B cell (primary cell): Measurements from ENCODE around the gene CLASP1. TPM values are rescaled to one million over a fixed set of nuclear protein-coding genes. Genes with fewer than 3 reads are reported as not detected.

ENCODE experiments used
- ATAC-seq: fragments of 200-7000 bp; cut with Tn5 transposase; one replicate; pipeline ENCODE4 v1.10.0; 2021; ENCODE audit warnings: low read depth, mild to moderate bottlenecking, moderate number of reproducible peaks, moderate library complexity
- CTCF ChIA-PET: fragments of 350-600 bp; sonication (Branson Sonifier 250); formaldehyde crosslinking; loops from one replicate; lab custom pipeline; 2021; ENCODE audit warnings: antibody characterized with exemption, inconsistent platforms; lab: Charles Lee
- POLR2A ChIA-PET: fragments of 350-600 bp; sonication (Branson Sonifier 250); formaldehyde crosslinking; loops from one replicate; lab custom pipeline; 2021; ENCODE audit warnings: antibody characterized with exemption; lab: Charles Lee
- DNase-seq: peaks from one replicate; pipeline ENCODE4 v3.0.0; 2013
- H2AFZ ChIP-seq: 2 replicates; pipeline ENCODE4 v1.6.1; 2012; ENCODE audit warnings: mild to moderate bottlenecking, low read depth, low read length; ENCODE audit not compliant: insufficient read depth, poor library complexity, severe bottlenecking
- H3K27ac ChIP-seq, 2 donors: 1 replicate in 1 of 2; 2 replicates in 1 of 2; pipeline ENCODE4 v1.5.1; 2012 to 2013; ENCODE audit warnings: low read length in 2 of 2, mild to moderate bottlenecking in 2 of 2, moderate library complexity in 1 of 2
- H3K27me3 ChIP-seq, 4 experiments: fragments of 200-600 bp in 1 of 4; sonication (generic) in 1 of 4; replicated peaks in 1 of 4; 1 replicate in 2 of 4; 2 replicates in 2 of 4; pipeline versions ENCODE4 v1.6.1 to v1.7.0; 2013 to 2016; ENCODE audit warnings: low read length in 3 of 4, mild to moderate bottlenecking in 2 of 4, mixed read lengths in 1 of 4, moderate library complexity in 1 of 4; ENCODE audit not compliant: insufficient read depth in 4 of 4, control insufficient read depth in 3 of 4; ENCODE audit errors: control extremely low read depth in 1 of 4
- H3K36me3 ChIP-seq, 2 experiments: replicated peaks in 1 of 2; 1 replicate in 1 of 2; 2 replicates in 1 of 2; pipeline versions ENCODE4 v1.6.1 to v1.7.1; 2013; ENCODE audit warnings: low read length in 1 of 2; ENCODE audit not compliant: insufficient read depth in 2 of 2, control insufficient read depth in 1 of 2; ENCODE audit errors: control extremely low read depth in 1 of 2, extremely low read depth in 1 of 2
- H3K4me1 ChIP-seq, 2 donors: fragments of 200-600 bp in 1 of 2; sonication (generic) in 1 of 2; 1 replicate in 1 of 2; 2 replicates in 1 of 2; pipeline versions ENCODE4 v1.5.1 to v1.6.1; 2013 to 2017; ENCODE audit warnings: low read length in 2 of 2; ENCODE audit not compliant: control insufficient read depth in 2 of 2, insufficient read depth in 2 of 2
- H3K4me2 ChIP-seq: replicated peaks from 2 replicates; pipeline ENCODE3; 2012; ENCODE audit warnings: mild to moderate bottlenecking, low read depth, low read length; ENCODE audit not compliant: poor library complexity, severe bottlenecking
- H3K4me3 ChIP-seq, 5 experiments: fragments of 200-600 bp in 1 of 5; sonication (generic) in 1 of 5; 1 replicate in 3 of 5; 2 replicates in 2 of 5; pipeline versions ENCODE4 v1.5.1 to v1.7.0; 2011 to 2016; ENCODE audit warnings: low read length in 4 of 5, mild to moderate bottlenecking in 4 of 5, low read depth in 2 of 5, control low read depth in 1 of 5, moderate library complexity in 1 of 5; ENCODE audit not compliant: insufficient read depth in 1 of 5; ENCODE audit errors: control extremely low read depth in 1 of 5, extremely low read depth in 1 of 5
- H3K79me2 ChIP-seq: fragments of 200-600 bp; sonication (generic); one replicate; pipeline ENCODE4 v1.6.0; 2016; ENCODE audit warnings: low read length; ENCODE audit not compliant: control insufficient read depth, insufficient read depth
- H3K9ac ChIP-seq: fragments of 200-600 bp; sonication (generic); 2 replicates; pipeline ENCODE4 v1.6.1; 2017; ENCODE audit warnings: mild to moderate bottlenecking, low read length, moderate library complexity
- H3K9me3 ChIP-seq, 3 donors: one replicate each; pipeline versions ENCODE4 v1.6.1 to v1.7.1; 2013; ENCODE audit warnings: low read length in 2 of 3; ENCODE audit not compliant: control insufficient read depth in 2 of 3, insufficient read depth in 1 of 3; ENCODE audit errors: control extremely low read depth in 1 of 3
- H4K20me1 ChIP-seq: 2 replicates; pipeline ENCODE4 v1.6.0; 2012; ENCODE audit warnings: mild to moderate bottlenecking, low read length; ENCODE audit not compliant: insufficient read depth, control insufficient read depth, poor library complexity, severe bottlenecking
- H3K27ac Mint-ChIP-seq: one replicate; pipeline ENCODE4 v1.8.0; 2021; ENCODE audit warnings: mixed read lengths
- H3K27me3 Mint-ChIP-seq: one replicate; pipeline ENCODE4 v1.8.0; 2021; ENCODE audit warnings: mixed read lengths
- H3K4me1 Mint-ChIP-seq: one replicate; pipeline ENCODE4 v1.8.0; 2021; ENCODE audit warnings: mixed read lengths
- H3K4me3 Mint-ChIP-seq: one replicate; pipeline ENCODE4 v1.8.0; 2021; ENCODE audit warnings: mixed read lengths
- H3K9me3 Mint-ChIP-seq: one replicate; pipeline ENCODE4 v1.8.0; 2022; ENCODE audit warnings: mixed read lengths; ENCODE audit not compliant: insufficient read depth
- CTCF ChIP-seq: fragments of 200-600 bp; IDR thresholded peaks from one replicate; pipeline ENCODE4 v1.8.0; 2022; ENCODE audit warnings: antibody characterized with exemption, mild to moderate bottlenecking
- EZH2 ChIP-seq: IDR thresholded peaks from 2 replicates; pipeline ENCODE4 v1.6.1; 2012; ENCODE audit warnings: borderline replicate concordance, low read depth, mild to moderate bottlenecking, moderate library complexity, low read length; ENCODE audit not compliant: insufficient read depth, poor library complexity, severe bottlenecking
- WGBS: methylation state at CpG from one replicate; pipeline ENCODE4 v1.1.5; 2013; ENCODE audit warnings: missing lambda C conversion rate; ENCODE audit not compliant: insufficient coverage; 5-methylcytosine and 5-hydroxymethylcytosine counted together
- intact Hi-C: fragments of 100-400 bp; cut with micrococcal nuclease; formaldehyde crosslinking; loops from one replicate; pipeline ENCODE4 v1.10.0; 2022
- polyA plus RNA-seq: library from polyadenylated mRNA; depleted of rRNA; stranded (reverse); fragments of >200 nt; gene quantifications from 2 replicates; pipeline ENCODE4 v1.2.3, GENCODE V29; 2012
- total RNA-seq, 2 donors: library from RNA; stranded (reverse); fragments of 120-200 nt in 1 of 2; gene quantifications; 1 replicate in 1 of 2; 2 replicates in 1 of 2; pipeline versions ENCODE4 v1.2.3 to v1.2.4, GENCODE V29; 2013 to 2022

The CLASP1 gene
- total and polyA plus RNA-seq, 2 donors (not counting 1 experiment from before 2014, with no cell fraction given), result 8.7 to 88.0 TPM

DNA sequence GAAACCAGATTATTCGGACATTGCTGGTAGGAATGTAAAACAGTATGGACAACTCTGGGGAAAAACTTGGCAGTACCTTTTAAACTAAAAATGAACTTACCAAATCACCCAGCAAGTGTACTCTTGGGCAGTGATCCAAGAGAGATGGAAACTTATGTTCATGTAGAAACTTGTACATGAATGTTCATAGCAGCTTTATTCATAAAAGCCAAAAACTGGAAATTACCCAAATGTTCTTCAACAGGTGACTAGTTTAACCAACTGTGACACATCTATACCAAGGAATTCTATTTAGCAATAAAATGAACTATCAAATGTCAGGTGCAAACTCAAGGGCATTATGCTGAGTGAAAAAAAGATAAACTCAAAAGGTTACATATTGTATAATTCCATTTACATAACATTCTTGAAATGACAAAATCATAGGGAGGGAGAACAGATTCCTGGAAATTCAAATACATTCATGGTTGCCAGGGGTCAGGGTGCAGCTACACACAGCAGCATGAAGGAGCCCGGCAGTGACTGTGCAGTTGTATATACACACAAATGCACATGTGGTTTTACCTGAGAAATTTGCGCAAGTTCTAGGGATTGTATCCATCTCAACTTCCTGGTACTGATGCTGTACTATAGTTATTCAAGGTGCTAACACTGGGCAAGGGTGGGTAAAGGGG lies 122.1 kb downstream of the CLASP1 start:
- CTCF ChIA-PET, result no interaction called here
- Histone ChIP-seq H3K4me2 (no peak overlapping the region), H3K9me3 (no peaks in the 10 kb centered on the region), H3K27me3 (no peaks in the 10 kb centered on the region), H3K36me3 (peaks cover 0 to 31% of the 10 kb centered on the region in 2 experiments), H2AFZ (no peak overlapping the region), H4K20me1 (peaks cover 23% of the 10 kb centered on the region), H3K27ac (no peak overlapping the region), H3K4me3 (no peak overlapping the region), H3K9ac (no peak overlapping the region), H3K4me1 (peaks cover 8 to 13% of the 10 kb centered on the region in 2 donors), H3K79me2 (peaks cover 33% of the 10 kb centered on the region)
- H3K9me3 Mint-ChIP-seq, result no peaks in the 10 kb centered on the region
- H3K4me1 Mint-ChIP-seq, result peaks cover 27% of the 10 kb centered on the region
- no peaks in the 10 kb centered on the region for H3K27me3 Mint-ChIP-seq
- no CpG with 5 or more reads among the region's 3 CpGs for WGBS
- ATAC-seq, result no peak
- no peak overlapping the region for H3K27ac Mint-ChIP-seq
- intact Hi-C loops, result no loop called here
- DNase-seq, result no peak
- TF ChIP-seq EZH2, result no peak
- no peak for TF ChIP-seq CTCF
- POLR2A ChIA-PET, result no interaction called here
- no peak overlapping the region for H3K4me3 Mint-ChIP-seq

DNA sequence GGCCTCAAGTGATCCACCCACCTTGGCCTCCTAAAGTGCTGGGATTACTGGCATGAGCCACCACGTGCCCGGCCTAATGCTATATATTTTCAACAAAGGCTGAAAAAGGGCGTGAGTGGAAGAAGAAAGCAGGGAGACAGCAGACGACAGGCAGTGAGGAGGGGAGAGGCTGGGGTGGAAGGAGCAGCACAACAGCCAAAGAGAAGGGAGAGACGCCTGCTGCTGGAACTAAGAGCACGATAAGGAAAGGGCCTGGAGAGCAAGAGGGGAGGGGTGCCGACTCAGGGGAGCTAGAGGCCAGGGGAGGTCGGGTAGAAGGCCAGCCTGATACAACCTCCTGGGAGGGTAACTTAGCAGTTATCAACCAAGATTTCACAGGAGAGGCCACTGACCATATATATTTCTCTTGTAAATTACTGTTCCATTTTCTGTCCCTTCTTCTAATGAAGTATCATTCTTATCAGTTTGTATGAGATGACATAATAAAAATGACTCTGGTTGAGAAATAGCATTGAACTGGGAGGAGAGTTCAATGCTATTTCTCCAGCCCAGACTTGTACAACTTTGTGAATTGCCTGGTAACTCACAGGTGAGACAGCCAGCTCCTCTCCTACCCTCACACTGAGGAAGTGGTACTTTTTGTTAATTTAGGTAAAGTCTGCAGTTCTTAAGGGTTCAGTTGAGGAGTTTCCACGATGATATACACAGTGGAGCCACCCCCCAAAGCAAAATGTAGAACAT lies 124.4 kb downstream of the CLASP1 start:
- Mint-ChIP-seq H3K4me1 (peaks cover 13% of the 10 kb centered on the region), H3K9me3 (no peaks in the 10 kb centered on the region), H3K4me3 (no peak overlapping the region), H3K27me3 (no peaks in the 10 kb centered on the region), H3K27ac (no peak overlapping the region)
- 100% methylated on average over 5 of the region's 9 CpGs for WGBS
- no peak overlapping the region for H3K9ac ChIP-seq
- peaks cover 33% of the 10 kb centered on the region for H3K79me2 ChIP-seq
- ATAC-seq, result no peak
- no peaks in the 10 kb centered on the region for H3K27me3 ChIP-seq
- H2AFZ ChIP-seq, result no peak overlapping the region
- peaks cover 22% of the 10 kb centered on the region for H4K20me1 ChIP-seq
- no peak overlapping the region for H3K4me2 ChIP-seq
- TF ChIP-seq EZH2 (no peak), CTCF (no peak)
- CTCF ChIA-PET, result no interaction called here
- H3K9me3 ChIP-seq, result no peaks in the 10 kb centered on the region
- DNase-seq, result no peak
- no peak overlapping the region for H3K27ac ChIP-seq
- intact Hi-C loops, result no loop called here
- no peak overlapping the region for H3K4me3 ChIP-seq
- peaks cover 3 to 44% of the 10 kb centered on the region in 2 experiments for H3K36me3 ChIP-seq
- POLR2A ChIA-PET, result no interaction called here
- peaks cover 8 to 9% of the 10 kb centered on the region in 2 donors for H3K4me1 ChIP-seq
